Measurements from ENCODE around the gene SUSD1. TPM values are rescaled to one million over a fixed set of nuclear protein-coding genes. Genes with fewer than 3 reads are reported as not detected.

Gene SUSD1
- total and polyA plus RNA-seq, 2 donors (not counting 3 experiments of a cell fraction or from before 2014, with no cell fraction given): 33.1 to 37.8 TPM

GRCh38 chr9:112009656-112010055 lies 165.4 kb downstream of the SUSD1 start:
- H3K9me1 ChIP-seq (replicated peaks; ENCODE audit: control insufficient read depth, extremely low read depth, insufficient read depth, low read length): no peaks in the 10 kb centered on the region
- dilution Hi-C loops (cut with MboI; ENCODE audit: extremely low pct_ligation_motif_present, low sequenced_read_pairs): no loop called here
- no peak for DNase-seq (ENCODE audit: low read depth, low spot score)
- no peaks in the 10 kb centered on the region for H3K79me2 ChIP-seq (ENCODE audit: control insufficient read depth, insufficient read depth, low read length)
- H4K20me1 ChIP-seq (replicated peaks; ENCODE audit: control insufficient read depth, extremely low read depth, insufficient read depth, low read length): no peaks in the 10 kb centered on the region
- no peaks in the 10 kb centered on the region for H3K27me3 ChIP-seq (ENCODE audit: control insufficient read depth in 2 of 2, insufficient read depth in 2 of 2, low read length in 2 of 2)
- H3K4me1 ChIP-seq (ENCODE audit: control insufficient read depth, extremely low read depth, insufficient read depth, low read length): peaks cover 22% of the 10 kb centered on the region
- no peak overlapping the region for H3K4me2 ChIP-seq (ENCODE audit: insufficient read depth, low read length)
- ChIA-PET POLR2A (no interaction called here), CTCF (interaction anchor here (1.1 to 3.0 kb wide), 2 partner anchors 8 to 65 kb away, joined by 5 to 16 read pairs; no protein-coding TSS in a partner anchor)
- no peak overlapping the region for H2AFZ ChIP-seq (ENCODE audit: low read depth, low read length)
- H3K9me3 ChIP-seq (replicated peaks; ENCODE audit: control insufficient read depth, insufficient read depth, low read length): no peaks in the 10 kb centered on the region
- BruUV-seq (replicated peaks): no TSS peak
- H3K27ac ChIP-seq (ENCODE audit: insufficient read depth, low read depth, low read length): no peak overlapping the region
- H3K9ac ChIP-seq (replicated peaks; ENCODE audit: extremely low read depth, insufficient read depth, low read length): no peak overlapping the region
- intact Hi-C loops (cut with micrococcal nuclease): no loop called here
- H3K4me3 ChIP-seq (replicated peaks in 1 of 3; ENCODE audit: insufficient read depth in 1 of 3, low read depth in 1 of 3, low read length in 3 of 3): no peak overlapping the region
- no peak for FAIRE-seq
- no peak for TF ChIP-seq FOS (IDR thresholded peaks at IDR 0.05; ENCODE audit: borderline replicate concordance, insufficient read depth, low read length)
- no peak for TF ChIP-seq JUN (IDR thresholded peaks at IDR 0.05; ENCODE audit: borderline replicate concordance, insufficient read depth, insufficient read length, low read depth)
- TF ChIP-seq MAX (IDR thresholded peaks at IDR 0.05; ENCODE audit: insufficient read depth, insufficient read length): no peak
- no peak for TF ChIP-seq POLR2A (IDR thresholded peaks at IDR 0.05; ENCODE audit: low read depth, low read length)
- no peak for TF ChIP-seq GATA2 (IDR thresholded peaks at IDR 0.05; ENCODE audit: insufficient read depth, insufficient read length, low read depth, low read length)
- no peaks in the 10 kb centered on the region for H3K36me3 ChIP-seq (ENCODE audit: control insufficient read depth in 2 of 2, extremely low read depth in 1 of 2, insufficient read depth in 2 of 2, low read length in 2 of 2)

- Histone ChIP-seq H2AFZ (ENCODE audit: low read depth, low read length) (no peak overlapping the region), H3K27me3 (ENCODE audit: control insufficient read depth in 2 of 2, insufficient read depth in 2 of 2, low read length in 2 of 2) (no peaks in the 10 kb centered on the region), H4K20me1 (replicated peaks; ENCODE audit: control insufficient read depth, extremely low read depth, insufficient read depth, low read length) (no peaks in the 10 kb centered on the region), H3K4me2 (ENCODE audit: insufficient read depth, low read length) (no peak overlapping the region), H3K9me1 (replicated peaks; ENCODE audit: control insufficient read depth, extremely low read depth, insufficient read depth, low read length) (no peaks in the 10 kb centered on the region), H3K79me2 (ENCODE audit: control insufficient read depth, insufficient read depth, low read length) (no peaks in the 10 kb centered on the region), H3K9ac (replicated peaks; ENCODE audit: extremely low read depth, insufficient read depth, low read length) (no peak overlapping the region), H3K9me3 (replicated peaks; ENCODE audit: control insufficient read depth, insufficient read depth, low read length) (no peaks in the 10 kb centered on the region), H3K36me3 (ENCODE audit: control insufficient read depth in 2 of 2, extremely low read depth in 1 of 2, insufficient read depth in 2 of 2, low read length in 2 of 2) (no peaks in the 10 kb centered on the region), H3K4me1 (ENCODE audit: control insufficient read depth, extremely low read depth, insufficient read depth, low read length) (peaks cover 16% of the 10 kb centered on the region), H3K4me3 (replicated peaks in 1 of 3; ENCODE audit: insufficient read depth in 1 of 3, low read depth in 1 of 3, low read length in 3 of 3) (no peak overlapping the region), H3K27ac (ENCODE audit: insufficient read depth, low read depth, low read length) (no peak overlapping the region)
- TF ChIP-seq FOS (IDR thresholded peaks at IDR 0.05; ENCODE audit: borderline replicate concordance, insufficient read depth, low read length): no peak
- TF ChIP-seq MAX (IDR thresholded peaks at IDR 0.05; ENCODE audit: insufficient read depth, insufficient read length): no peak
- TF ChIP-seq CTCF (IDR thresholded peaks at IDR 0.05; ENCODE audit: extremely low read depth in 1 of 2, insufficient read depth in 1 of 2, low read depth in 1 of 2, low read length in 2 of 2): no peak
- no peak for TF ChIP-seq EZH2 (IDR thresholded peaks at IDR 0.05; ENCODE audit: borderline replicate concordance, low read depth, low read length, severe bottlenecking)
- TF ChIP-seq MYC (IDR thresholded peaks at IDR 0.05; ENCODE audit: low read depth, low read length): no peak
- TF ChIP-seq POLR2AphosphoS5 (IDR thresholded peaks at IDR 0.05; ENCODE audit: insufficient read depth, low read depth, low read length): no peak
- no peak for TF ChIP-seq POLR2A (IDR thresholded peaks at IDR 0.05; ENCODE audit: low read depth, low read length)
- no peak for TF ChIP-seq GATA2 (IDR thresholded peaks at IDR 0.05; ENCODE audit: insufficient read depth, insufficient read length, low read depth, low read length)
- TF ChIP-seq JUN (IDR thresholded peaks at IDR 0.05; ENCODE audit: borderline replicate concordance, insufficient read depth, insufficient read length, low read depth): no peak
- ChIA-PET POLR2A (no interaction called here), CTCF (interaction anchor here (1.4 kb wide), 1 partner anchor 21 kb away, joined by 3 read pairs; no protein-coding TSS in a partner anchor)
- FAIRE-seq (no peak), DNase-seq (ENCODE audit: low read depth, low spot score) (no peak)
- dilution Hi-C loops (cut with MboI; ENCODE audit: extremely low pct_ligation_motif_present, low sequenced_read_pairs): no loop called here
- intact Hi-C loops (cut with micrococcal nuclease): no loop called here
- no TSS peak for BruUV-seq (replicated peaks)
Observed at GRCh38 chr9:112007575-112008240, 167.4 kb downstream of the SUSD1 start.

All from endothelial cell of umbilical vein (primary cell).